Chondrocyte (in vitro differentiated cells): ENCODE results near the gene EXOC5. TPM values are rescaled to one million over a fixed set of nuclear protein-coding genes. Genes with fewer than 3 reads are reported as not detected.

Experiments
- DNase-seq: peaks from one replicate; pipeline ENCODE4 v3.0.0; 2021; ENCODE audit warnings: mixed read lengths, low spot score
- H3K27ac Mint-ChIP-seq: one replicate; pipeline ENCODE4 v1.8.0; 2021; ENCODE audit warnings: mild to moderate bottlenecking, moderate library complexity, mixed read lengths; ENCODE audit not compliant: unreplicated experiment
- H3K27me3 Mint-ChIP-seq: 2 replicates; pipeline ENCODE4 v1.8.0; 2021; ENCODE audit warnings: low read depth, mixed read lengths
- H3K36me3 Mint-ChIP-seq: 2 replicates; pipeline ENCODE4 v1.8.0; 2021; ENCODE audit warnings: low read depth, mixed read lengths
- H3K4me1 Mint-ChIP-seq: 2 replicates; pipeline ENCODE4 v1.8.0; 2021; ENCODE audit warnings: low read depth, mild to moderate bottlenecking, mixed read lengths
- H3K4me3 Mint-ChIP-seq: one replicate; pipeline ENCODE4 v1.8.0; 2021; ENCODE audit warnings: mild to moderate bottlenecking, moderate library complexity, mixed read lengths; ENCODE audit not compliant: unreplicated experiment
- H3K9me3 Mint-ChIP-seq: 2 replicates; pipeline ENCODE4 v1.8.0; 2021; ENCODE audit warnings: low read depth, mixed read lengths
- total RNA-seq: library from RNA; stranded (reverse); gene quantifications from 3 replicates; pipeline ENCODE4 v1.2.1, GENCODE V29; 2021
- TF ChIP-seq, protein P1 (sequence below): fragments of 200-600 bp; sonication (generic); IDR thresholded peaks from 2 replicates; pipeline ENCODE4 v1.5.0; 2021; ENCODE audit warnings: antibody characterized with exemption, mild to moderate bottlenecking, moderate library complexity

The EXOC5 gene
- total RNA-seq, 1 donor from 2014 or later: 86.6 TPM

DNA sequence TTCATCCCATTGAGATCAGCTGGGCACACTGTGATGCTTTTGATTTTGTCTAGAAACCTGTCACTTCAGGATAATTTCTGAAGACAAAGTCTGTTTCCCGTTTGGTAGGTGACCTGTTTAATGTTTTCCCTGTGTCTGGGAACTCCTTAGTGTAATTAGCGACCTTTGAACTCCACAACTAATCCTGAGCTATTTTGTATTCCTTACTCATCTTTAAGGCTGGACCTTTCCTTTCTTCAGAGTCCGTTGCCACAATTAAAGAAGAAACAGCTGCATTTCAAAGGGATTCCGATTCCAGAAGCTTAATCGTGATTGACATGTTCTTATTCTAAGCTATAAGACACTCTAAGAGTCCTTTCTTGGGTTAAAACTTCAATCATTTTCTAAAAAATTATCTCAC is 22.0 kb upstream of the EXOC5 start:
- DNase-seq: no peak
- Mint-ChIP-seq H3K36me3 (peaks cover 6% of the 10 kb centered on the region), H3K4me1 (no peaks in the 10 kb centered on the region), H3K4me3 (no peak overlapping the region), H3K27ac (no peak overlapping the region), H3K9me3 (no peaks in the 10 kb centered on the region), H3K27me3 (no peaks in the 10 kb centered on the region)
- TF ChIP-seq, protein P1, sequence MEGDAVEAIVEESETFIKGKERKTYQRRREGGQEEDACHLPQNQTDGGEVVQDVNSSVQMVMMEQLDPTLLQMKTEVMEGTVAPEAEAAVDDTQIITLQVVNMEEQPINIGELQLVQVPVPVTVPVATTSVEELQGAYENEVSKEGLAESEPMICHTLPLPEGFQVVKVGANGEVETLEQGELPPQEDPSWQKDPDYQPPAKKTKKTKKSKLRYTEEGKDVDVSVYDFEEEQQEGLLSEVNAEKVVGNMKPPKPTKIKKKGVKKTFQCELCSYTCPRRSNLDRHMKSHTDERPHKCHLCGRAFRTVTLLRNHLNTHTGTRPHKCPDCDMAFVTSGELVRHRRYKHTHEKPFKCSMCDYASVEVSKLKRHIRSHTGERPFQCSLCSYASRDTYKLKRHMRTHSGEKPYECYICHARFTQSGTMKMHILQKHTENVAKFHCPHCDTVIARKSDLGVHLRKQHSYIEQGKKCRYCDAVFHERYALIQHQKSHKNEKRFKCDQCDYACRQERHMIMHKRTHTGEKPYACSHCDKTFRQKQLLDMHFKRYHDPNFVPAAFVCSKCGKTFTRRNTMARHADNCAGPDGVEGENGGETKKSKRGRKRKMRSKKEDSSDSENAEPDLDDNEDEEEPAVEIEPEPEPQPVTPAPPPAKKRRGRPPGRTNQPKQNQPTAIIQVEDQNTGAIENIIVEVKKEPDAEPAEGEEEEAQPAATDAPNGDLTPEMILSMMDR: no peak

DNA sequence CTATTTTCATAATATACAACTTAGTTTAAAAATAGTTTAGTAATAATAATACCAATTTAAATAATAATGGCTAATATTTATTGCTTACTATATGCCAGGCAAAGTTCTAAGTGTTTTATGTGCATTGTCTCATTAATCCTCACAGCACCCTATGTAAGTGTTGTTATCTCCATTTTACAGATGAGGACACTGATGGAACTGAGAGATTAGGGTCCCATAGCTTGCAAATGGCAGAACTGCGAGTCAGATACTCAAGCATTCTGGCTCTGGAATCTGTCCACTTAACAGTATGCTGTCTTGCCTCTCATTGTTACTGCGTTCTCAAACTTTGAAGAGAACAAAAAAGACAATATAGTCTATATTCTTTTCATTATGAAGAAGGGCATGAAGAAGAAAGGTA is 19.0 kb upstream of the EXOC5 start:
- no peaks in the 10 kb centered on the region for H3K4me1 Mint-ChIP-seq
- peaks cover 6% of the 10 kb centered on the region for H3K36me3 Mint-ChIP-seq
- no peak overlapping the region for H3K27ac Mint-ChIP-seq
- TF ChIP-seq, protein P1: no peak
- no peaks in the 10 kb centered on the region for H3K9me3 Mint-ChIP-seq
- H3K27me3 Mint-ChIP-seq: no peaks in the 10 kb centered on the region
- no peak for DNase-seq
- H3K4me3 Mint-ChIP-seq: no peak overlapping the region

DNA sequence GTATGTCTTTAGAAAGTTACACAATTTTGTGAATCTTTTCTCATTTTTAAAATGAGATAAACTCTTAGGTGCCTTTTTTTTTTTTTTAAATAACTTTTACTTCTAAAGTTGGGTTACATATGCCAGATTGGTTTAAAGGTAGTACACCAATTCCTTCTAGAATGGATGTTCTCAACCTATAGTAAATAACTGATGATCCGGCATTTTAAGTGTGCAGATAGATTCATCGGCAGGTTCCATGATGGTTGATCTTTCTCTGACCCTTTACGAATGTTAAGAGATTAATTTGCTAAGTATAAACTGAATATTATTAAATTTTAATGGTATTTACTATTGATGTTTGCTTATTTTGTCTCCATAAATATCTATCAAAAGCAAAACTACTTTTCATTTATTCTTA is 8.4 kb upstream of the EXOC5 start:
- Mint-ChIP-seq H3K9me3 (no peaks in the 10 kb centered on the region), H3K4me3 (no peak overlapping the region), H3K27me3 (no peaks in the 10 kb centered on the region), H3K27ac (no peak overlapping the region), H3K4me1 (peaks cover 6% of the 10 kb centered on the region), H3K36me3 (peaks cover 13% of the 10 kb centered on the region)
- no peak for DNase-seq
- TF ChIP-seq, protein P1: no peak

DNA sequence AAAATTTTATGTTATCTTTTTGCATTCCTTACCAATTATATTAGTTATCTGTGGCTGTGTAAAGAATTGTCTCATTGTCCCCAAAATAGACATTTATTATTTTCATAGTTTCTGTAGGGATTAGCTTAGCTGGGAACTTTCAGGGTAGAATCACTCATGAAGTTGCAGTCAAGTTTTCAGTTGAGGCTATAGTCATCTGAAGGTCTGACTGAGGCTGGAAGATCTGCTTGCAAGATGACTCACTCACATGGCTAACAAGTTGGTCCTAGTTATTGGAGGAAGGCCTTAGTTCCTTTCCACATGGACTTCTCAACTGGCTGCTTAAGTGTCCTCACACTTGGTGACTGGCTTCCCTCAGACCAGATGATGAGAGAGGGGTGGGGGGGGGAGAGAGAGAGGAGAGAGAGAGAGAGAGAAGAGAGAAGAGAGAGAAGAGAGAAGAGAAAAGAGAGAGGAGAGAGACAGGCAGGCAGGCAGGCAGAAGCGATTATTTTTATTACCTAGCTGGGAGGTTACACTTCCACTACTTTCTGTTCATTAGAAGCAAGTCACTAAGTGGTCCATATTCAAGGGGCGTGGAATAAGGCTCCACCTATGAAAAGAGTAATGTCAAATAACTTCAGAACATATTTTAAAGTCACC is 6.4 kb upstream of the EXOC5 start:
- Mint-ChIP-seq H3K4me3 (no peak overlapping the region), H3K9me3 (no peaks in the 10 kb centered on the region), H3K4me1 (peaks cover 25% of the 10 kb centered on the region), H3K27me3 (no peaks in the 10 kb centered on the region), H3K27ac (no peak overlapping the region), H3K36me3 (peaks cover 9% of the 10 kb centered on the region)
- TF ChIP-seq, protein P1: no peak
- no peak for DNase-seq

DNA sequence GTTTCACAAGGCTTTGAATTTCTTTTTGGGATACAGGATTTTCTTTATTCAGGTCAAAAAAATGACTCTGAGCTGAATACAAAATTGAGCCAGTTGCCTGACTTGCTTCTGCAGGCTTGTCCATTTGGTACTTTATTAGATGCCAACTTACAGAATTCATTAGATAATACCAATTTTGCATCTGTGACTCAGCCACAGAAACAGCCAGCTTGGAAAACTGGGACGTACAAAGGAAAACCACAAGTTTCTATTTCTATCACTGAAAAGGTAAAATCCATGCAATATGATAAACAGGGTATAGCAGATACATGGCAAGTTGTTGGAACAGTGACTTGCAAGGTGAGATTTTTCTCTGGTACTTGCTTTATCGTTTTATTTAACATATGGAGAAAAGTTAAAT is 5.8 kb upstream of the EXOC5 start:
- Mint-ChIP-seq H3K4me1 (peaks cover 30% of the 10 kb centered on the region), H3K27ac (no peak overlapping the region), H3K36me3 (peaks cover 9% of the 10 kb centered on the region), H3K9me3 (no peaks in the 10 kb centered on the region), H3K27me3 (no peaks in the 10 kb centered on the region), H3K4me3 (no peak overlapping the region)
- DNase-seq: no peak
- TF ChIP-seq, protein P1: no peak
